A673 (cell line): ENCODE data around the gene ITGB3.

ENCODE experiments used
- EZH2 ChIP-seq: fragments of 200-600 bp; sonication (generic); IDR thresholded peaks from 2 replicates; pipeline ENCODE4 v1.6.1; 2017; ENCODE audit warnings: borderline replicate concordance, low read depth, mild to moderate bottlenecking, mixed read lengths, antibody characterized with exemption, low read length; ENCODE audit not compliant: poor library complexity, severe bottlenecking
- TF ChIP-seq, protein P1 (sequence below): fragments of 300-800, 200-600 bp; sonication (generic); conservative IDR thresholded peaks from 2 replicates; pipeline ENCODE4 v1.5.1; 2017; ENCODE audit warnings: low read depth, mild to moderate bottlenecking, antibody characterized with exemption, low read length, moderate library complexity, mixed read lengths

DNA sequence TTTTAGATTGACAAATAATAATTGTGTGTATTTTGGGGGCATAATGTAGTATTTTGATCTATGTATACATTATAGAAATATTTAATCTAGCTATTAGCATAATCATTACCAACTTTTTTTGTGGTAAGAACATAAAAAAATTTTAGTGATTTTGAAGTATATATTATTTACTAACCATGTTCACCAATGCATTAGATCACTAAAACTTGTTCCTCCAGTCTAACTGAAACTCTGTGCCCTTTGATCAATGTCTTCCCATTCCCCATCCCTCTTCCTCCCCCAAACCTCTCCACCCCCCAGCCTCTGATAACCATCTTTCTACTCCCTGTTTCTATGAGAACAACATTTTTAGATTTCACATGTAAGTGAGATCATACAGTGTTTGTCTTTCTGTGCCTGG lies 78.7 kb downstream of the ITGB3 start:
- TF ChIP-seq, protein P1, sequence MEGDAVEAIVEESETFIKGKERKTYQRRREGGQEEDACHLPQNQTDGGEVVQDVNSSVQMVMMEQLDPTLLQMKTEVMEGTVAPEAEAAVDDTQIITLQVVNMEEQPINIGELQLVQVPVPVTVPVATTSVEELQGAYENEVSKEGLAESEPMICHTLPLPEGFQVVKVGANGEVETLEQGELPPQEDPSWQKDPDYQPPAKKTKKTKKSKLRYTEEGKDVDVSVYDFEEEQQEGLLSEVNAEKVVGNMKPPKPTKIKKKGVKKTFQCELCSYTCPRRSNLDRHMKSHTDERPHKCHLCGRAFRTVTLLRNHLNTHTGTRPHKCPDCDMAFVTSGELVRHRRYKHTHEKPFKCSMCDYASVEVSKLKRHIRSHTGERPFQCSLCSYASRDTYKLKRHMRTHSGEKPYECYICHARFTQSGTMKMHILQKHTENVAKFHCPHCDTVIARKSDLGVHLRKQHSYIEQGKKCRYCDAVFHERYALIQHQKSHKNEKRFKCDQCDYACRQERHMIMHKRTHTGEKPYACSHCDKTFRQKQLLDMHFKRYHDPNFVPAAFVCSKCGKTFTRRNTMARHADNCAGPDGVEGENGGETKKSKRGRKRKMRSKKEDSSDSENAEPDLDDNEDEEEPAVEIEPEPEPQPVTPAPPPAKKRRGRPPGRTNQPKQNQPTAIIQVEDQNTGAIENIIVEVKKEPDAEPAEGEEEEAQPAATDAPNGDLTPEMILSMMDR: no peak
- no peak for TF ChIP-seq EZH2
